ENCODE data around the gene SLC7A1. TPM values are rescaled to one million over a fixed set of nuclear protein-coding genes. Genes with fewer than 3 reads are reported as not detected.

Gene SLC7A1
- polyA plus RNA-seq, 4 donors, result 13.3 to 20.4 (median 17.2) TPM

- DNase-seq (ENCODE audit: low read depth in 4 of 4, low spot score in 2 of 4), result no peak
Observed at GRCh38 chr13:29583073-29583785, 12.3 kb downstream of the SLC7A1 start.

GRCh38 chr13:29582171-29582570 is 13.3 kb downstream of the SLC7A1 start:
- no peak for DNase-seq (ENCODE audit: low read depth in 4 of 4, low spot score in 2 of 4)

GRCh38 chr13:29581666-29582065 is 13.8 kb downstream of the SLC7A1 start:
- no peak for DNase-seq (ENCODE audit: low read depth in 4 of 4, low spot score in 2 of 4)

- no peak for DNase-seq (ENCODE audit: low read depth in 4 of 4, low spot score in 2 of 4)
Observed at GRCh38 chr13:29579094-29579493, 16.4 kb downstream of the SLC7A1 start.

GRCh38 chr13:29578300-29579085 is 17.0 kb downstream of the SLC7A1 start:
- DNase-seq (ENCODE audit: low read depth in 4 of 4, low spot score in 2 of 4), result no peak

- DNase-seq (ENCODE audit: low read depth in 4 of 4, low spot score in 2 of 4), result no peak
Observed at GRCh38 chr13:29577136-29578051, 18.1 kb downstream of the SLC7A1 start.

- no peak for DNase-seq (ENCODE audit: low read depth in 4 of 4, low spot score in 2 of 4)
Observed at GRCh38 chr13:29576581-29576980, 18.9 kb downstream of the SLC7A1 start.

GRCh38 chr13:29575098-29575497 is 20.4 kb downstream of the SLC7A1 start:
- no peak for DNase-seq (ENCODE audit: low read depth in 4 of 4, low spot score in 2 of 4)

- no peak for DNase-seq (ENCODE audit: low read depth in 4 of 4, low spot score in 2 of 4)
Observed at GRCh38 chr13:29573190-29573589, 22.3 kb downstream of the SLC7A1 start.

GRCh38 chr13:29572575-29572974 is 22.9 kb downstream of the SLC7A1 start:
- DNase-seq (ENCODE audit: low read depth in 4 of 4, low spot score in 2 of 4), result no peak

GRCh38 chr13:29571876-29572570 is 23.5 kb downstream of the SLC7A1 start:
- no peak for DNase-seq (ENCODE audit: low read depth in 4 of 4, low spot score in 2 of 4)

- no peak for DNase-seq (ENCODE audit: low read depth in 4 of 4, low spot score in 2 of 4)
Observed at GRCh38 chr13:29570051-29570654, 25.3 kb downstream of the SLC7A1 start.

GRCh38 chr13:29569253-29570050 is 26.0 kb downstream of the SLC7A1 start:
- no peak for DNase-seq (ENCODE audit: low read depth in 4 of 4, low spot score in 2 of 4)

GRCh38 chr13:29568731-29569130 is 26.8 kb downstream of the SLC7A1 start:
- no peak for DNase-seq (ENCODE audit: low read depth in 4 of 4, low spot score in 2 of 4)

GRCh38 chr13:29567411-29567810 is 28.1 kb downstream of the SLC7A1 start:
- no peak for DNase-seq (ENCODE audit: low read depth in 4 of 4, low spot score in 2 of 4)

- DNase-seq (ENCODE audit: low read depth in 4 of 4, low spot score in 2 of 4), result no peak
Observed at GRCh38 chr13:29566206-29566605, 29.3 kb downstream of the SLC7A1 start.

- DNase-seq (ENCODE audit: low read depth in 4 of 4, low spot score in 2 of 4), result no peak
Observed at GRCh38 chr13:29564818-29565217, 30.7 kb downstream of the SLC7A1 start.

- DNase-seq (ENCODE audit: low read depth in 4 of 4, low spot score in 2 of 4), result no peak
Observed at GRCh38 chr13:29564373-29564772, 31.1 kb downstream of the SLC7A1 start.

- DNase-seq (ENCODE audit: low read depth in 4 of 4, low spot score in 2 of 4), result no peak
Observed at GRCh38 chr13:29563941-29564340, 31.5 kb downstream of the SLC7A1 start.
